Spleen (tissue), 11 donors: ENCODE measurements around the gene SEC24C. TPM values are rescaled to one million over a fixed set of nuclear protein-coding genes. Genes with fewer than 3 reads are reported as not detected.

ENCODE experiments used
- DNase-seq: peaks from one replicate; pipeline ENCODE4 v3.0.0-alpha.2; 2020
- H3K27ac ChIP-seq, 8 donors: fragments of 200-600 bp; sonication (generic) in 7 of 8; 1 replicate in 4 of 8; 2 replicates in 4 of 8; pipeline versions ENCODE4 v1.5.0 to v1.8.0; 2016 to 2021; ENCODE audit warnings: inconsistent platforms in 4 of 8, mild to moderate bottlenecking in 4 of 8, moderate library complexity in 1 of 8
- H3K27me3 ChIP-seq, 7 donors: fragments of 200-600 bp; sonication (generic) in 6 of 7; replicated peaks in 1 of 7; 1 replicate in 4 of 7; 2 replicates in 3 of 7; pipeline versions ENCODE4 v1.5.0 to v1.8.0; 2016 to 2021; ENCODE audit warnings: inconsistent platforms in 3 of 7, mild to moderate bottlenecking in 1 of 7
- H3K36me3 ChIP-seq, 6 donors: fragments of 200-600 bp; sonication (generic) in 5 of 6; 1 replicate in 4 of 6; 2 replicates in 2 of 6; pipeline versions ENCODE4 v1.5.0 to v1.8.0; 2016 to 2021; ENCODE audit warnings: inconsistent platforms in 2 of 6
- H3K4me1 ChIP-seq, 6 donors: fragments of 200-600 bp; sonication (generic) in 5 of 6; 1 replicate in 3 of 6; 2 replicates in 3 of 6; pipeline versions ENCODE4 v1.5.0 to v1.8.0; 2016 to 2021; ENCODE audit warnings: inconsistent platforms in 3 of 6
- H3K4me3 ChIP-seq, 8 donors: fragments of 200-600 bp; sonication (generic) in 7 of 8; 1 replicate in 4 of 8; 2 replicates in 4 of 8; pipeline versions ENCODE4 v1.5.0 to v1.8.0; 2016 to 2021; ENCODE audit warnings: inconsistent platforms in 4 of 8, mild to moderate bottlenecking in 4 of 8, moderate library complexity in 2 of 8
- H3K9me3 ChIP-seq, 8 donors: fragments of 200-600 bp; sonication (generic) in 7 of 8; 1 replicate in 4 of 8; 2 replicates in 4 of 8; pipeline versions ENCODE4 v1.5.0 to v1.8.0; 2016 to 2021; ENCODE audit warnings: inconsistent platforms in 4 of 8
- CTCF ChIP-seq, 11 experiments: fragments of 200-600 bp in 7 of 11; fragments of 450-650 bp in 4 of 11; sonication (generic) in 4 of 11; IDR thresholded peaks in 8 of 11; conservative IDR thresholded peaks in 3 of 11; 1 replicate in 7 of 11; 2 replicates in 4 of 11; pipeline versions ENCODE4 v1.4.0 to v1.8.0; 2016 to 2021; ENCODE audit warnings: antibody characterized with exemption in 11 of 11, inconsistent platforms in 4 of 11, mild to moderate bottlenecking in 1 of 11
- POLR2A ChIP-seq, 3 donors: fragments of 450-650 bp; IDR thresholded peaks; one replicate each; pipeline ENCODE4 v1.5.1; 2017; ENCODE audit warnings: antibody characterized with exemption in 3 of 3, mild to moderate bottlenecking in 1 of 3
- POLR2AphosphoS5 ChIP-seq, 3 donors: sonication (generic); formaldehyde crosslinking; IDR thresholded peaks; one replicate each; pipeline ENCODE4 v1.5.1; 2017; ENCODE audit warnings: antibody characterized with exemption in 3 of 3
- WGBS, 5 donors: extraction: QIAGEN DNeasy Blood & Tissue Kit in 3 of 5; methylation state at CpG; one replicate each; pipeline versions ENCODE4 v1.1.5 to v1.1.7; 2013 to 2018; 5-methylcytosine and 5-hydroxymethylcytosine counted together
- intact Hi-C: fragments of 100-400 bp; cut with DNase I; formaldehyde crosslinking; loops from one replicate; pipeline ENCODE4 v1.15.0; 2023; ENCODE audit warnings: low total_unique reads
- polyA plus RNA-seq, 3 donors: library from polyadenylated mRNA; stranded (reverse); fragments of 200-250 nt; gene quantifications; one replicate each; pipeline ENCODE4 v1.2.1, GENCODE V29; 2013
- total RNA-seq, 7 donors: library from RNA; depleted of rRNA in 3 of 7; stranded (reverse); fragments of >200 nt in 3 of 7; fragmentation: NEBNext Ultra II Directional in 4 of 7; extraction: Animal tissue kit (Norgen Biotek cat#: 25700) in 4 of 7; gene quantifications; one replicate each; pipeline versions ENCODE4 v1.1.0 to v1.2.1, GENCODE V29; 2016 to 2021
- donor health status: healthy with polysubstance abuse.
- donor health status: DM: no; HTN: no; CAD: no; lungs with moderate emphysema.
- donor health status: DM: no; HTN: no; CAD: no.
- donor health status: Bipolar disorder and iron deficiency.
- donor health status: healthy.
- donor health status: DM: no; HTN: no; CAD: no.
- donor health status: DM: yes; HTN: yes; CAD: no.

The SEC24C gene
- total and polyA plus RNA-seq, 10 donors, result 20.4 to 75.6 (median 62.4) TPM

DNA sequence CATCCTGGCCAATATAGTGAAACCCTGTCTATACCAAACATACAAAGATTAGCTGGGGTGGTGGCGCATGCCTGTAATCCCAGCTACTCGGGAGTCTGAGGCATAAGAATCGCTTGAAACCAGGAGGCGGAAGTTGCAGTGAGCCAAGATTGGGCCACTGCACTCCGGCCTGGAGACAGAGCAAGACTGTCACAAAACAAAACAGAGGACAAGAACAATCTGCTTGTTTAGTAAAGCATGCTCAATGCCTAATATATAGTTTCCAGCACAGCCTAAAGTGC lies 1.8 kb upstream of the SEC24C start:
- H3K36me3 ChIP-seq, result peaks cover 0 to 41% (median 14%) of the 10 kb centered on the region in 6 donors
- no peaks in the 10 kb centered on the region for H3K27me3 ChIP-seq
- DNase-seq, result no peak
- peak overlapping the region in 1 of 8 donors; percentile 93 for H3K27ac ChIP-seq
- H3K4me1 ChIP-seq, result peaks cover 11 to 46% (median 41%) of the 10 kb centered on the region in 6 donors
- no peaks in the 10 kb centered on the region for H3K9me3 ChIP-seq
- intact Hi-C loops, result no loop called here
- H3K4me3 ChIP-seq, result no peak overlapping the region
- TF ChIP-seq POLR2AphosphoS5 (IDR thresholded peaks at IDR 0.05), result no peak
- TF ChIP-seq POLR2A (IDR thresholded peaks at IDR 0.05), result no peak
- no peak for TF ChIP-seq CTCF (IDR thresholded peaks at IDR 0.05 in 8 of 11, conservative IDR thresholded peaks at IDR 0.05 in 3 of 11)
- 90 to 97% (median 94%) methylated on average over 5 of the region's 5 CpGs for WGBS, 5 donors

GRCh38 chr10:73743327-73743904 lies 756 bp upstream of the SEC24C start:
- intact Hi-C loops, result no loop called here
- 37 to 50% (median 39%) methylated on average over 6 of the region's 6 CpGs for WGBS, 5 donors
- peak overlapping the region; percentile 79 to 92 (median 84) for H3K4me3 ChIP-seq
- peak overlapping the region; percentile 91 to 98 (median 94) for H3K27ac ChIP-seq
- no peaks in the 10 kb centered on the region for H3K27me3 ChIP-seq
- no peak for DNase-seq
- H3K4me1 ChIP-seq, result peaks cover 11 to 56% (median 48%) of the 10 kb centered on the region in 6 donors
- H3K9me3 ChIP-seq, result no peaks in the 10 kb centered on the region
- TF ChIP-seq POLR2AphosphoS5 (IDR thresholded peaks at IDR 0.05), result no peak
- TF ChIP-seq CTCF (IDR thresholded peaks at IDR 0.05 in 8 of 11, conservative IDR thresholded peaks at IDR 0.05 in 3 of 11), result no peak
- no peak for TF ChIP-seq POLR2A (IDR thresholded peaks at IDR 0.05)
- H3K36me3 ChIP-seq, result peaks cover 0 to 42% (median 21%) of the 10 kb centered on the region in 6 donors

DNA sequence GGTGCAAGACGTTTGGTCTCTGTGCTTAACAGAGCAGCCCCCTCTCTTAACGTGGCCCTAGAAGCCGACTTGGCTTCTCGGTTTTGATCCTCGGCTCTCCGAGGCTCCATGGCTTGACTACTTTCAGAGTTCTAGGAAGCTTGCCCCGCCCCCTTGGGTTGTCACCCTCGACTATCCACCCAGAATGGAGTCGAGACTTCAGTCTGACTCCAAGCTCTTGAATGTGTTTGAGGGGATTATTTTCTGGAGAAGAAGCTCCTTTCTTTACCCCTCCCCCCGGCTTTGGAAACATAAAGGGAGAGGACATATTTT lies 448 bp downstream of the SEC24C start:
- Histone ChIP-seq H3K36me3 (peaks cover 0 to 51% (median 32%) of the 10 kb centered on the region in 6 donors), H3K27me3 (no peaks in the 10 kb centered on the region), H3K4me3 (peak overlapping the region; percentile 79 to 92 (median 84)), H3K4me1 (peaks cover 18 to 68% (median 60%) of the 10 kb centered on the region in 6 donors), H3K9me3 (no peaks in the 10 kb centered on the region), H3K27ac (peak overlapping the region; percentile 91 to 98 (median 94))
- intact Hi-C loops, result no loop called here
- no peak for DNase-seq
- 0 to 1% (median 0%) methylated on average over 9 to 10 of the region's 10 CpGs for WGBS, 5 donors
- no peak for TF ChIP-seq POLR2AphosphoS5 (IDR thresholded peaks at IDR 0.05)
- no peak for TF ChIP-seq POLR2A (IDR thresholded peaks at IDR 0.05)
- TF ChIP-seq CTCF (IDR thresholded peaks at IDR 0.05 in 8 of 11, conservative IDR thresholded peaks at IDR 0.05 in 3 of 11), result no peak

DNA sequence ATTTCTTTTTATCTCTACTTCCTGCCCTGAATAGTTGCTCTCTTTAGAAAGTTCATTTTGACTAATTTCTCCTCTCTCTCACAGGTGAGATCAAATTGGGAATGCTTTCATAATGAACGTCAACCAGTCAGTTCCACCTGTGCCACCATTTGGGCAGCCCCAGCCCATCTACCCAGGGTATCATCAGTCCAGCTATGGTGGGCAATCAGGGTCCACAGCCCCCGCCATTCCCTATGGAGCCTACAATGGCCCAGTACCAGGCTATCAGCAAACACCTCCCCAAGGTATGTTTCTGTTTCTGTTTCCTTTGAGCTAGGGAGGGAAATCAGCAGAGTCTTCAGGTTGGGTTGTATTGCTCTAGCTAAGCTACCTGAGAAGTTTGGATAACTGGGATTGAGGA lies 2.5 kb downstream of the SEC24C start:
- Histone ChIP-seq H3K27ac (no peak overlapping the region), H3K9me3 (no peaks in the 10 kb centered on the region), H3K36me3 (peaks cover 0 to 67% (median 53%) of the 10 kb centered on the region in 6 donors), H3K27me3 (no peaks in the 10 kb centered on the region), H3K4me3 (no peak overlapping the region), H3K4me1 (peaks cover 23 to 86% (median 66%) of the 10 kb centered on the region in 6 donors)
- intact Hi-C loops, result no loop called here
- no peak for DNase-seq
- TF ChIP-seq POLR2A (IDR thresholded peaks at IDR 0.05) (no peak), POLR2AphosphoS5 (IDR thresholded peaks at IDR 0.05) (no peak), CTCF (IDR thresholded peaks at IDR 0.05 in 8 of 11, conservative IDR thresholded peaks at IDR 0.05 in 3 of 11) (no peak)
- 70 to 93% (median 86%) methylated on average over 2 of the region's 2 CpGs for WGBS, 5 donors
